ENCODE results near the gene CGB2. TPM values are rescaled to one million over a fixed set of nuclear protein-coding genes. Genes with fewer than 3 reads are reported as not detected.
A peak's percentile ranks its signal among the peaks of the same experiment; 100 is the strongest.

Gene CGB2
- total and polyA plus RNA-seq, 2 donors (not counting 1 experiment from before 2014, with no cell fraction given): not detected

DNA sequence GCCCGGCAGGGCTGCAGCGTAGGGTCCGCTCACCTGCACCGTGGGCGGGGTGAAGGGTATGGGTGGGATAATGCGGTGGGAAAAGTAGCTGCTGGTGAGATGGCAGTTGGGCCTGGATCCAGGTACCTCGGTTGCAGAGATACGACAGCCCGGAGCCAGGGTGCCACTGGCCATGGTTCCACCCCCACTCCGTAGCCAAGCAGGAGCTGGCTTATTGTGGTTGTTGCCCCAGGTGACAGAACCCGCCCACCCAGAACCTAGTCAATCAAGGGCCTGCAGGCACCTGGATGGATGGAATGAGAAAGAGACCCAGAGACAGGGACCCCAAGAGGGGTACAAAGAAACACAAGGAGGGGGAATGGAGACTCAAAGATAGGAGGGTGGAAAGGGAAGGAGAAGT, 11.3 kb upstream of the CGB2 start:
- no peaks in the 10 kb centered on the region for H3K9me3 ChIP-seq (ENCODE audit: control extremely low read depth in 1 of 3, control insufficient read depth in 2 of 3, insufficient read depth in 1 of 3, low read length in 2 of 3)
- no peak overlapping the region for H3K9ac ChIP-seq (ENCODE audit: low read length)
- H4K20me1 ChIP-seq (ENCODE audit: control insufficient read depth, insufficient read depth, low read length, poor library complexity, severe bottlenecking): no peaks in the 10 kb centered on the region
- H3K4me3 ChIP-seq (ENCODE audit: control extremely low read depth in 1 of 5, extremely low read depth in 1 of 5, insufficient read depth in 1 of 5, low read depth in 2 of 5, low read length in 4 of 5): no peak overlapping the region
- H3K4me3 Mint-ChIP-seq: peak overlapping the region; percentile 89
- peaks cover 34% of the 10 kb centered on the region for H3K4me1 Mint-ChIP-seq
- ATAC-seq (ENCODE audit: low read depth) (no peak), DNase-seq (no peak)
- H3K36me3 ChIP-seq (replicated peaks in 1 of 2; ENCODE audit: control extremely low read depth in 1 of 2, control insufficient read depth in 1 of 2, extremely low read depth in 1 of 2, insufficient read depth in 2 of 2, low read length in 1 of 2): no peaks in the 10 kb centered on the region
- intact Hi-C loops (cut with micrococcal nuclease): no loop called here
- peaks cover 25 to 40% of the 10 kb centered on the region in 2 donors for H3K4me1 ChIP-seq (ENCODE audit: control insufficient read depth in 2 of 2, insufficient read depth in 2 of 2, low read length in 2 of 2)
- no peak overlapping the region for H3K27ac Mint-ChIP-seq
- H2AFZ ChIP-seq (ENCODE audit: insufficient read depth, low read depth, low read length, poor library complexity, severe bottlenecking): no peak overlapping the region
- H3K79me2 ChIP-seq (ENCODE audit: control insufficient read depth, insufficient read depth, low read length): no peaks in the 10 kb centered on the region
- H3K27me3 ChIP-seq (replicated peaks in 1 of 4; ENCODE audit: control extremely low read depth in 1 of 4, control insufficient read depth in 3 of 4, insufficient read depth in 4 of 4, low read length in 3 of 4): peaks cover 0 to 9% (median 2%) of the 10 kb centered on the region in 4 experiments
- TF ChIP-seq EZH2 (IDR thresholded peaks at IDR 0.05; ENCODE audit: borderline replicate concordance, insufficient read depth, low read depth, low read length, poor library complexity, severe bottlenecking): no peak
- TF ChIP-seq, protein P1, sequence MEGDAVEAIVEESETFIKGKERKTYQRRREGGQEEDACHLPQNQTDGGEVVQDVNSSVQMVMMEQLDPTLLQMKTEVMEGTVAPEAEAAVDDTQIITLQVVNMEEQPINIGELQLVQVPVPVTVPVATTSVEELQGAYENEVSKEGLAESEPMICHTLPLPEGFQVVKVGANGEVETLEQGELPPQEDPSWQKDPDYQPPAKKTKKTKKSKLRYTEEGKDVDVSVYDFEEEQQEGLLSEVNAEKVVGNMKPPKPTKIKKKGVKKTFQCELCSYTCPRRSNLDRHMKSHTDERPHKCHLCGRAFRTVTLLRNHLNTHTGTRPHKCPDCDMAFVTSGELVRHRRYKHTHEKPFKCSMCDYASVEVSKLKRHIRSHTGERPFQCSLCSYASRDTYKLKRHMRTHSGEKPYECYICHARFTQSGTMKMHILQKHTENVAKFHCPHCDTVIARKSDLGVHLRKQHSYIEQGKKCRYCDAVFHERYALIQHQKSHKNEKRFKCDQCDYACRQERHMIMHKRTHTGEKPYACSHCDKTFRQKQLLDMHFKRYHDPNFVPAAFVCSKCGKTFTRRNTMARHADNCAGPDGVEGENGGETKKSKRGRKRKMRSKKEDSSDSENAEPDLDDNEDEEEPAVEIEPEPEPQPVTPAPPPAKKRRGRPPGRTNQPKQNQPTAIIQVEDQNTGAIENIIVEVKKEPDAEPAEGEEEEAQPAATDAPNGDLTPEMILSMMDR (IDR thresholded peaks at IDR 0.05): no peak
- WGBS (ENCODE audit: insufficient coverage): 90% methylated on average over 9 of the region's 11 CpGs
- CTCF ChIA-PET: interaction anchor here (1.0 kb wide), 1 partner anchor 50 kb away, joined by 3 read pairs; no protein-coding TSS in a partner anchor
- POLR2A ChIA-PET: interaction anchor here (0.6 to 1.4 kb wide), 4 partner anchors 23 to 232 kb away, joined by 4 to 5 read pairs (median 4); partner anchors contain the start of genes GYS1, LIN7B and RUVBL2
- no peaks in the 10 kb centered on the region for H3K9me3 Mint-ChIP-seq (ENCODE audit: insufficient read depth)
- peaks cover 3% of the 10 kb centered on the region for H3K27me3 Mint-ChIP-seq
- peak overlapping the region; percentile 32 for H3K4me2 ChIP-seq (replicated peaks; ENCODE audit: low read depth, low read length, poor library complexity, severe bottlenecking)
- H3K27ac ChIP-seq (ENCODE audit: low read length in 2 of 2): no peak overlapping the region

Data from B cell (primary cell).